Astrocyte of the spinal cord (primary cell): Measurements from ENCODE around the gene CLEC4M.

ENCODE experiments used
- DNase-seq: peaks from one replicate; pipeline ENCODE4 v3.0.0; 2011; ENCODE audit warnings: low read depth, low spot score
- H3K4me3 ChIP-seq: 2 replicates; pipeline ENCODE4 v1.5.1; 2011; ENCODE audit warnings: low read depth, mild to moderate bottlenecking, low read length, moderate library complexity
- CTCF ChIP-seq: IDR thresholded peaks from 2 replicates; pipeline ENCODE4 v1.5.1; 2012; ENCODE audit warnings: low read depth, mild to moderate bottlenecking, low read length, inconsistent platforms
- in situ Hi-C: cut with HindIII; loops from 2 replicates; pipeline ENCODE4 v1.10.0; 2017; ENCODE audit warnings: low sequenced_read_pairs

Gene CLEC4M

GRCh38 chr19:7729211-7729610 is 33.8 kb upstream of the CLEC4M start:
- in situ Hi-C loops: no loop called here
- H3K4me3 ChIP-seq: no peak overlapping the region
- no peak for TF ChIP-seq CTCF
- no peak for DNase-seq

- H3K4me3 ChIP-seq: no peak overlapping the region
- in situ Hi-C loops: no loop called here
- no peak for DNase-seq
- TF ChIP-seq CTCF: no peak
Measured at GRCh38 chr19:7729831-7730285, 33.2 kb upstream of the CLEC4M start.

GRCh38 chr19:7730286-7731217 is 32.5 kb upstream of the CLEC4M start:
- TF ChIP-seq CTCF: no peak
- no peak overlapping the region for H3K4me3 ChIP-seq
- no peak for DNase-seq
- in situ Hi-C loops: no loop called here

GRCh38 chr19:7731218-7731595 is 31.8 kb upstream of the CLEC4M start:
- DNase-seq: no peak
- in situ Hi-C loops: no loop called here
- no peak for TF ChIP-seq CTCF
- H3K4me3 ChIP-seq: no peak overlapping the region

DNA sequence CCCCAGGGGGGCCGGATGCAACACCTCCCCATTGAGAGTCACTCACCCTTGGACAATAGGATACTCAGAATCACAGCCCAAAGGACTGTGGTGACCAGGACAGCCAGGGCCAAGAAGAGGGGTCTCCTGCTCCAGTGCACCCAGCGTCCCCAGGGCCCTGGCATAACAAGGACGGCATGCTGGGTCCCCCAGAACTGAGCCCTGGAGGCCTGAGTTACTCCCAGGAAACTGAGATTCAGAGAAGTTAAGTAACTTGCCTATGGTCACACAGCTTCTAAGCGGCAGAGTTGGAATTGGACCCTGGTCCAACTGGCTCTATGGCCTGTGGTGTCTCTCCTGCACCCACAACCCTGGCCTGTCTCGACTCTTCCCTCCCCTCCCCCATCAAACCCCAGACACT is 31.4 kb upstream of the CLEC4M start:
- DNase-seq: no peak
- in situ Hi-C loops: no loop called here
- no peak overlapping the region for H3K4me3 ChIP-seq
- no peak for TF ChIP-seq CTCF

DNA sequence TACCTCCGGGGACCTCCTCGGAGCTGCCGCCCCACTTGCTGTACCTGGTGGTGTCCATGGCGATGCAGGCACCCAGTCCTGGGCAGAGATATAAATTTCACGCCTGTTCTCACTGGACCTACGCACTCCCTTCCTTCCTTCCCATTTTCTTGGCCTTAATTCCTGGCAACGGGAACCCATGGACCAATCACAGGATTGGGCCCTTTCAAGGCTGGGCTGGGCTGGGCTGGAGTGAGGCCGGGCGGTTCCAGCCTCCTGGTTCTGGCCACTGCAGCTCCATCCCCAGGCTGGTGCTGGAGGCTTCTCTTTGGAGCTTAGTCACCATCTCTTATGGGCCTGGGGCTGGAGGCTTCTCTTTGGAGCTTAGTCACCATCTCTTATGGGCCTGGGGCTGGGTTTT is 31.0 kb upstream of the CLEC4M start, which contains the start of gene CLEC4G:
Gene CLEC4G (minus strand): TSS at position 66 of the 400 bp plus-strand sequence. CDS start 8 bp downstream, at position 58.
- H3K4me3 ChIP-seq: no peak within 1 kb of the TSS
- TF ChIP-seq CTCF: no peak
- in situ Hi-C loops: no loop called here
- no peak for DNase-seq
